ENCODE results near the gene KCTD4. TPM values are rescaled to one million over a fixed set of nuclear protein-coding genes. Genes with fewer than 3 reads are reported as not detected.

KCTD4 gene
- polyA plus RNA-seq, 3 donors, result 0.12 TPM; not detected in 2

DNA sequence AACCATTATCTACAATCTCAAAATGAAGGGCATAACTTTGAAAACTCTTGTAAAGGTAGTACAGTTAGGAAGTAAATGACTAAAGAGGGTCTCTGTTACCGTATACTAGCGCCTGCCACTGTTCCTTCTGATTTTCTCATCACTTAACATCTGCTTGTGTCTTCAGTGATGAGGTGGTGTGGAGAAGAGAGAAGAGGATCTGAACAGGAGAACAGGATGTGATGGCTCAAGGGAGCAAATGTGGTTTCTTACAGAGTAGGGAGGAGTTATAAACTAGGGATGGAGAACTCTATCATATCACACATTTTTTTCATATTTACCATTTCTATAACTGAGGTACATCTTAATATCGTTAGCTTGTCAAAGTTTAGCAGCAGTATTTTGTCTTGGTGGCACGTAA lies 1.1 kb downstream of the KCTD4 start:
- Histone ChIP-seq H3K9me3 (replicated peaks in 1 of 2; ENCODE audit: control insufficient read depth in 1 of 2, insufficient read depth in 1 of 2, low read length in 2 of 2) (no peaks in the 10 kb centered on the region), H3K9ac (ENCODE audit: insufficient read depth, low read length, poor library complexity, severe bottlenecking) (no peak overlapping the region), H3K79me2 (ENCODE audit: insufficient read depth, low read length) (no peaks in the 10 kb centered on the region), H3K36me3 (replicated peaks in 1 of 2; ENCODE audit: control insufficient read depth in 1 of 2, insufficient read depth in 2 of 2, low read length in 2 of 2) (peaks cover 0 to 2% of the 10 kb centered on the region in 2 donors), H3K27ac (ENCODE audit: low read depth in 1 of 2, low read length in 2 of 2) (no peak overlapping the region), H3K4me1 (ENCODE audit: control insufficient read depth in 1 of 2, insufficient read depth in 2 of 2, low read length in 2 of 2) (peaks cover 8 to 12% of the 10 kb centered on the region in 2 donors), H3K4me2 (replicated peaks; ENCODE audit: extremely low read depth, low read length, poor library complexity, severe bottlenecking) (no peak overlapping the region), H3K27me3 (ENCODE audit: control insufficient read depth in 2 of 2, insufficient read depth in 2 of 2, low read length in 2 of 2) (no peaks in the 10 kb centered on the region), H3K4me3 (replicated peaks in 1 of 3; ENCODE audit: low read depth in 2 of 3, low read length in 3 of 3) (no peak overlapping the region), H4K20me1 (ENCODE audit: insufficient read depth, low read length) (peaks cover 7% of the 10 kb centered on the region), H2AFZ (ENCODE audit: insufficient read depth, low read depth, low read length, poor library complexity, severe bottlenecking) (no peak overlapping the region)
- TF ChIP-seq CTCF (IDR thresholded peaks at IDR 0.05), result no peak
- Mint-ChIP-seq H3K4me3 (no peak overlapping the region), H3K27ac (no peak overlapping the region), H3K27me3 (ENCODE audit: low read depth in 3 of 3) (no peaks in the 10 kb centered on the region), H3K4me1 (peaks cover 12% of the 10 kb centered on the region), H3K36me3 (peaks cover 18 to 30% of the 10 kb centered on the region in 2 donors), H3K9me3 (peaks cover 0 to 2% (median 0%) of the 10 kb centered on the region in 7 donors)
- no peak for DNase-seq
- intact Hi-C loops (cut with micrococcal nuclease), result no loop called here
- no CpG with 5 or more reads among the region's 4 CpGs for WGBS (ENCODE audit: insufficient coverage)

DNA sequence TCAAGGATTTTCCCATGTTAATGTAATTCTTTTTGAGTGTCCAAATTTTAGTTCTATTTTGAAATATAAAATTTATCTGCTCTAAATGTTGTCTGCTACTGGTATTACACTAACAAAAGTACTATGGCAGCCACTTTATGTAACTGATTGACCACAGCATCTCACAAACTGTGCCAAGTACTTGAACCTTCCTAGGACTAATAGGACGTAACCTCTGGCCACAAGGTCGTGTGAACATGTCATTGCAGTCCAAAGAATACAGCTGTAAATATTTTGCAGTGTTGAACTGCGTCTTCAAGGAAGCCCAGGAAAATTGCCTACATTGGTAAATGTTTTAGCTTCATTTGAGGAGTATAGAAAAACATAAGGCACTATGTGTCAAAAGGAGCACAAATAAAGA lies 1.9 kb downstream of the KCTD4 start:
- Histone ChIP-seq H3K4me3 (replicated peaks in 1 of 3; ENCODE audit: low read depth in 2 of 3, low read length in 3 of 3) (no peak overlapping the region), H3K36me3 (replicated peaks in 1 of 2; ENCODE audit: control insufficient read depth in 1 of 2, insufficient read depth in 2 of 2, low read length in 2 of 2) (peaks cover 0 to 2% of the 10 kb centered on the region in 2 donors), H3K27me3 (ENCODE audit: control insufficient read depth in 2 of 2, insufficient read depth in 2 of 2, low read length in 2 of 2) (no peaks in the 10 kb centered on the region), H2AFZ (ENCODE audit: insufficient read depth, low read depth, low read length, poor library complexity, severe bottlenecking) (no peak overlapping the region), H3K4me1 (ENCODE audit: control insufficient read depth in 1 of 2, insufficient read depth in 2 of 2, low read length in 2 of 2) (peaks cover 15 to 20% of the 10 kb centered on the region in 2 donors), H3K79me2 (ENCODE audit: insufficient read depth, low read length) (no peaks in the 10 kb centered on the region), H3K4me2 (replicated peaks; ENCODE audit: extremely low read depth, low read length, poor library complexity, severe bottlenecking) (no peak overlapping the region), H3K9ac (ENCODE audit: insufficient read depth, low read length, poor library complexity, severe bottlenecking) (no peak overlapping the region), H3K9me3 (replicated peaks in 1 of 2; ENCODE audit: control insufficient read depth in 1 of 2, insufficient read depth in 1 of 2, low read length in 2 of 2) (no peaks in the 10 kb centered on the region), H4K20me1 (ENCODE audit: insufficient read depth, low read length) (peaks cover 13% of the 10 kb centered on the region), H3K27ac (ENCODE audit: low read depth in 1 of 2, low read length in 2 of 2) (no peak overlapping the region)
- 100% methylated on average over 3 of the region's 3 CpGs for WGBS (ENCODE audit: insufficient coverage)
- no peak overlapping the region for H3K27ac Mint-ChIP-seq
- intact Hi-C loops (cut with micrococcal nuclease), result no loop called here
- H3K4me1 Mint-ChIP-seq, result peaks cover 19% of the 10 kb centered on the region
- no peak for TF ChIP-seq CTCF (IDR thresholded peaks at IDR 0.05)
- H3K27me3 Mint-ChIP-seq (ENCODE audit: low read depth in 3 of 3), result no peaks in the 10 kb centered on the region
- no peak for DNase-seq
- H3K9me3 Mint-ChIP-seq, result peaks cover 0 to 2% (median 0%) of the 10 kb centered on the region in 7 donors
- H3K36me3 Mint-ChIP-seq, result peaks cover 18 to 33% of the 10 kb centered on the region in 2 donors
- no peak overlapping the region for H3K4me3 Mint-ChIP-seq

Measured in CD14-positive monocyte (primary cell).